Activated CD4-positive, alpha-beta T cell treated with anti-CD3 and anti-CD28 coated beads for 24 hours (primary cell): ENCODE measurements around the gene KCNG2.

Source experiments
- DNase-seq, 2 donors: peaks; one replicate each; pipeline ENCODE4 v3.0.0-alpha.2; 2020; ENCODE audit warnings: low read depth in 2 of 2

The KCNG2 gene

GRCh38 chr18:79766308-79766707 is 31.4 kb upstream of the KCNG2 start:
- no peak for DNase-seq

- DNase-seq = no peak
Measured at GRCh38 chr18:79768745-79769144, 29.0 kb upstream of the KCNG2 start.

GRCh38 chr18:79769698-79770500 is 27.8 kb upstream of the KCNG2 start:
- no peak for DNase-seq

GRCh38 chr18:79770501-79770815 is 27.3 kb upstream of the KCNG2 start:
- no peak for DNase-seq

GRCh38 chr18:79770826-79771225 is 26.9 kb upstream of the KCNG2 start:
- DNase-seq = no peak

GRCh38 chr18:79771446-79772107 is 26.2 kb upstream of the KCNG2 start:
- DNase-seq = no peak

- no peak for DNase-seq
Measured at GRCh38 chr18:79772108-79772864, 25.5 kb upstream of the KCNG2 start.

- no peak for DNase-seq
Measured at GRCh38 chr18:79772865-79773696, 24.7 kb upstream of the KCNG2 start.

- no peak for DNase-seq
Measured at GRCh38 chr18:79774111-79774510, 23.6 kb upstream of the KCNG2 start.

GRCh38 chr18:79775441-79776221 is 22.1 kb upstream of the KCNG2 start:
- DNase-seq = no peak

GRCh38 chr18:79776674-79777073 is 21.1 kb upstream of the KCNG2 start:
- no peak for DNase-seq

- no peak for DNase-seq
Measured at GRCh38 chr18:79778291-79778791, 19.4 kb upstream of the KCNG2 start.

- no peak for DNase-seq
Measured at GRCh38 chr18:79779021-79779699, 18.6 kb upstream of the KCNG2 start.

GRCh38 chr18:79779700-79780190 is 18.0 kb upstream of the KCNG2 start:
- DNase-seq = no peak

GRCh38 chr18:79780547-79780946 is 17.2 kb upstream of the KCNG2 start:
- no peak for DNase-seq

GRCh38 chr18:79781331-79781941 is 16.3 kb upstream of the KCNG2 start:
- no peak for DNase-seq

GRCh38 chr18:79782566-79783308 is 15.0 kb upstream of the KCNG2 start:
- no peak for DNase-seq

GRCh38 chr18:79784071-79784913 is 13.4 kb upstream of the KCNG2 start:
- DNase-seq = no peak
